Vagina (tissue), 2 donors: ENCODE measurements around the gene RPL9.

Experiments
- POLR2A ChIP-seq, 2 donors: fragments of 450-650 bp; IDR thresholded peaks; one replicate each; pipeline ENCODE4 v1.6.1; 2017; ENCODE audit warnings: antibody characterized with exemption in 2 of 2, mild to moderate bottlenecking in 2 of 2, moderate library complexity in 2 of 2
- POLR2AphosphoS5 ChIP-seq, 2 donors: sonication (generic); formaldehyde crosslinking; IDR thresholded peaks; one replicate each; pipeline ENCODE4 v1.9.0; 2017; ENCODE audit warnings: antibody characterized with exemption in 2 of 2, mild to moderate bottlenecking in 2 of 2, low read depth in 1 of 2; ENCODE audit not compliant: insufficient read depth in 1 of 2
- TF ChIP-seq, protein P1 (sequence below), 3 experiments: fragments of 450-650 bp in 2 of 3; fragments of 200-600 bp in 1 of 3; sonication (generic) in 1 of 3; IDR thresholded peaks; one replicate each; pipeline ENCODE4 v1.5.1; 2017 to 2019; ENCODE audit warnings: antibody characterized with exemption in 3 of 3, mild to moderate bottlenecking in 2 of 3, moderate library complexity in 2 of 3

DNA sequence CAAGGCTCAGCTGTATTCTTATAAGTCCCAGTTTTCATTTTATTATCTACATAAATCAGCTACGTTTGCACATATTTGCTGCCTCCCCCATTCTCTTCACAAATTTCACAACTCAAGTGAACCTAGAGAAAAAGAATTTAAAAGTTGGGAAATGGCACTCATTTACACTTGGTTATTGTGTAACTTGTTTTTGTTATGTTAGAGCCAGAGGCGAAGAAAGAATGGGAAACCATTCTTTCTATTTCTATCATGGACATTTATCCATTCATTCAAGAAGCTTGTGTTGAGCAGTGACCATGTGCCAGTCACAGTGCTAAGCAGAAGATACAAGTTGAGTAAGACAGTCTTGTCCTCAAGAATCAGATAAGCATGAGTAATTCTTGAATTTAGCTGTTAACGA lies 13.7 kb upstream of the RPL9 start:
- no peak for TF ChIP-seq POLR2AphosphoS5 (IDR thresholded peaks at IDR 0.05; ENCODE audit: insufficient read depth in 1 of 2, low read depth in 1 of 2)
- TF ChIP-seq, protein P1, sequence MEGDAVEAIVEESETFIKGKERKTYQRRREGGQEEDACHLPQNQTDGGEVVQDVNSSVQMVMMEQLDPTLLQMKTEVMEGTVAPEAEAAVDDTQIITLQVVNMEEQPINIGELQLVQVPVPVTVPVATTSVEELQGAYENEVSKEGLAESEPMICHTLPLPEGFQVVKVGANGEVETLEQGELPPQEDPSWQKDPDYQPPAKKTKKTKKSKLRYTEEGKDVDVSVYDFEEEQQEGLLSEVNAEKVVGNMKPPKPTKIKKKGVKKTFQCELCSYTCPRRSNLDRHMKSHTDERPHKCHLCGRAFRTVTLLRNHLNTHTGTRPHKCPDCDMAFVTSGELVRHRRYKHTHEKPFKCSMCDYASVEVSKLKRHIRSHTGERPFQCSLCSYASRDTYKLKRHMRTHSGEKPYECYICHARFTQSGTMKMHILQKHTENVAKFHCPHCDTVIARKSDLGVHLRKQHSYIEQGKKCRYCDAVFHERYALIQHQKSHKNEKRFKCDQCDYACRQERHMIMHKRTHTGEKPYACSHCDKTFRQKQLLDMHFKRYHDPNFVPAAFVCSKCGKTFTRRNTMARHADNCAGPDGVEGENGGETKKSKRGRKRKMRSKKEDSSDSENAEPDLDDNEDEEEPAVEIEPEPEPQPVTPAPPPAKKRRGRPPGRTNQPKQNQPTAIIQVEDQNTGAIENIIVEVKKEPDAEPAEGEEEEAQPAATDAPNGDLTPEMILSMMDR (IDR thresholded peaks at IDR 0.05), result no peak
- no peak for TF ChIP-seq POLR2A (IDR thresholded peaks at IDR 0.05)
